Body of pancreas (tissue), 4 donors: ENCODE data around the gene NDUFAF5. TPM values are rescaled to one million over a fixed set of nuclear protein-coding genes. Genes with fewer than 3 reads are reported as not detected.

ENCODE experiments used
- ATAC-seq: fragments of 150-250 bp; one replicate; pipeline ENCODE4 v1.9.1; 2016
- DNase-seq, 4 donors: peaks; one replicate each; pipeline ENCODE4 v3.0.0-alpha.2; 2019
- H3K27ac ChIP-seq, 4 donors: fragments of 200-600 bp; sonication (generic); 1 replicate in 3 of 4; 2 replicates in 1 of 4; pipeline versions ENCODE4 v1.5.1 to v1.6.1; 2016 to 2019; ENCODE audit warnings: mild to moderate bottlenecking in 1 of 4, mixed read lengths in 1 of 4, moderate library complexity in 1 of 4
- H3K27me3 ChIP-seq, 2 donors: fragments of 200-600 bp; sonication (generic); one replicate each; pipeline ENCODE4 v1.6.0; 2016; ENCODE audit warnings: mild to moderate bottlenecking in 1 of 2
- H3K36me3 ChIP-seq, 2 donors: fragments of 200-600 bp; sonication (generic); replicated peaks in 1 of 2; 2 replicates each; pipeline ENCODE4 v1.5.1; 2016; ENCODE audit warnings: low read depth in 2 of 2; ENCODE audit not compliant: insufficient read depth in 1 of 2
- H3K4me1 ChIP-seq: fragments of 200-600 bp; sonication (generic); one replicate; pipeline ENCODE4 v1.6.0; 2016
- H3K4me3 ChIP-seq, 2 donors: fragments of 200-600 bp; sonication (generic); 1 replicate in 1 of 2; 2 replicates in 1 of 2; pipeline ENCODE4 v1.5.1; 2016 to 2019
- H3K9me3 ChIP-seq, 3 donors: fragments of 200-600 bp; sonication (generic); 1 replicate in 2 of 3; 2 replicates in 1 of 3; pipeline ENCODE4 v1.5.1; 2016
- CTCF ChIP-seq, 7 experiments: fragments of 450-650 bp in 4 of 7; fragments of 200-600 bp in 3 of 7; sonication (generic) in 3 of 7; IDR thresholded peaks; one replicate each; pipeline ENCODE4 v1.5.1; 2016 to 2019; ENCODE audit warnings: antibody characterized with exemption in 7 of 7
- POLR2A ChIP-seq, 3 donors: fragments of 450-650 bp; IDR thresholded peaks; one replicate each; pipeline ENCODE4 v1.6.1; 2016; ENCODE audit warnings: antibody characterized with exemption in 3 of 3, mild to moderate bottlenecking in 2 of 3
- WGBS, 2 donors: methylation state at CpG; one replicate each; pipeline ENCODE4 v1.1.5; 2017; 5-methylcytosine and 5-hydroxymethylcytosine counted together
- intact Hi-C: fragments of 100-400 bp; cut with DNase I; formaldehyde crosslinking; loops from one replicate; pipeline ENCODE4 v1.15.1; 2023
- total RNA-seq, 2 donors: library from RNA; depleted of rRNA; stranded (reverse); fragments of >200 nt; gene quantifications; one replicate each; pipeline ENCODE4 v1.1.0, GENCODE V29; 2016

Gene NDUFAF5
- total RNA-seq, 2 donors from 2014 or later, result 4.4 to 6.3 TPM

GRCh38 chr20:13840093-13840465 lies 55.3 kb downstream of the NDUFAF5 start:
- Histone ChIP-seq H3K27me3 (no peaks in the 10 kb centered on the region), H3K36me3 (no peaks in the 10 kb centered on the region), H3K27ac (no peak overlapping the region), H3K4me1 (no peaks in the 10 kb centered on the region), H3K9me3 (no peaks in the 10 kb centered on the region), H3K4me3 (no peak overlapping the region)
- TF ChIP-seq CTCF (IDR thresholded peaks at IDR 0.05) (no peak), POLR2A (IDR thresholded peaks at IDR 0.05) (no peak)
- intact Hi-C loops, result no loop called here
- 44 to 57% methylated on average over 4 of the region's 4 CpGs for WGBS, 2 donors
- no peak for ATAC-seq
- DNase-seq, result no peak

GRCh38 chr20:13841206-13841605 lies 56.4 kb downstream of the NDUFAF5 start:
- Histone ChIP-seq H3K27ac (no peak overlapping the region), H3K4me3 (no peak overlapping the region), H3K27me3 (no peaks in the 10 kb centered on the region), H3K36me3 (no peaks in the 10 kb centered on the region), H3K4me1 (no peaks in the 10 kb centered on the region), H3K9me3 (no peaks in the 10 kb centered on the region)
- WGBS, 2 donors, result 60 to 64% methylated on average over 2 to 3 of the region's 3 CpGs
- ATAC-seq (no peak), DNase-seq (no peak)
- TF ChIP-seq POLR2A (IDR thresholded peaks at IDR 0.05) (no peak), CTCF (IDR thresholded peaks at IDR 0.05) (no peak)
- intact Hi-C loops, result no loop called here

GRCh38 chr20:13844296-13844695 lies 59.5 kb downstream of the NDUFAF5 start:
- DNase-seq, result no peak
- H3K4me3 ChIP-seq, result no peak overlapping the region
- H3K9me3 ChIP-seq, result no peaks in the 10 kb centered on the region
- no peaks in the 10 kb centered on the region for H3K36me3 ChIP-seq
- no peak overlapping the region for H3K27ac ChIP-seq
- H3K4me1 ChIP-seq, result no peaks in the 10 kb centered on the region
- intact Hi-C loops, result no loop called here
- TF ChIP-seq CTCF (IDR thresholded peaks at IDR 0.05) (no peak), POLR2A (IDR thresholded peaks at IDR 0.05) (no peak)
- H3K27me3 ChIP-seq, result no peaks in the 10 kb centered on the region
- no peak for ATAC-seq
- 58 to 74% methylated on average over 4 of the region's 4 CpGs for WGBS, 2 donors

- H3K4me3 ChIP-seq, result no peak overlapping the region
- intact Hi-C loops, result no loop called here
- no peaks in the 10 kb centered on the region for H3K27me3 ChIP-seq
- no peak for ATAC-seq
- no peaks in the 10 kb centered on the region for H3K4me1 ChIP-seq
- no peak for TF ChIP-seq CTCF (IDR thresholded peaks at IDR 0.05)
- no peak for TF ChIP-seq POLR2A (IDR thresholded peaks at IDR 0.05)
- 84 to 94% methylated on average over 2 of the region's 2 CpGs for WGBS, 2 donors
- no peak for DNase-seq
- H3K9me3 ChIP-seq, result no peaks in the 10 kb centered on the region
- H3K36me3 ChIP-seq, result no peaks in the 10 kb centered on the region
- no peak overlapping the region for H3K27ac ChIP-seq
Measured at GRCh38 chr20:13851279-13851678, 66.5 kb downstream of the NDUFAF5 start.

- H3K27ac ChIP-seq, result no peak overlapping the region
- no peaks in the 10 kb centered on the region for H3K4me1 ChIP-seq
- H3K4me3 ChIP-seq, result no peak overlapping the region
- 28 to 47% methylated on average over 1 of the region's 1 CpG for WGBS, 2 donors
- no peaks in the 10 kb centered on the region for H3K27me3 ChIP-seq
- no peaks in the 10 kb centered on the region for H3K9me3 ChIP-seq
- intact Hi-C loops, result no loop called here
- TF ChIP-seq CTCF (IDR thresholded peaks at IDR 0.05), result no peak
- no peak for TF ChIP-seq POLR2A (IDR thresholded peaks at IDR 0.05)
- DNase-seq (no peak), ATAC-seq (no peak)
- H3K36me3 ChIP-seq, result no peaks in the 10 kb centered on the region
Measured at GRCh38 chr20:13852306-13852705, 67.5 kb downstream of the NDUFAF5 start.
